NCI-H82 (cell line): ENCODE results near the gene FRMD4A.
"Not testable (repeated sequence)": the region's sequence is repeated elsewhere in the genome, so short reads cannot be mapped to it uniquely, and the experiment has no call there.

ENCODE experiments used
- DNase-seq: peaks from one replicate; lab custom pipeline; 2025; lab: John Stamatoyannopoulos, UW

FRMD4A gene

DNA sequence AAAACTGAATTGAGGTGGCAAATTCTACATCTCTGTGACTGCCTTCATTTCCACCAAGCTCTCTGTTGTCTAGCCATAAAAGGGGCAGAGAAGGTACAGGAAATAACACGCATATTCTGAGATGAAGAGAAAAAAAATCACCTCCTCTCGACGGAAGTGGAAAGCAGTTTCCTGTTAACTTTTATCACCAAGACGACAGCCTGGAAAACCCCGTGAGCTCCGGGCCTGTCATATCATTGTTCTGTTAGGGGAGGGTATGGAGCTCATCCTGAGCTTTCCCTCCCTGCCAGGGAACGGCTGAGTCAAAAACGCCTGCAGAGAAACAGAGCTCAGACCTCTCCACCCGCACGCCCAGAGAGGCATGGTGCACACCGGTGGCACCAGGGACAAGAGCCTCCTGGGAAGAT is 543.7 kb downstream of the FRMD4A start:
- DNase-seq: no peak

DNA sequence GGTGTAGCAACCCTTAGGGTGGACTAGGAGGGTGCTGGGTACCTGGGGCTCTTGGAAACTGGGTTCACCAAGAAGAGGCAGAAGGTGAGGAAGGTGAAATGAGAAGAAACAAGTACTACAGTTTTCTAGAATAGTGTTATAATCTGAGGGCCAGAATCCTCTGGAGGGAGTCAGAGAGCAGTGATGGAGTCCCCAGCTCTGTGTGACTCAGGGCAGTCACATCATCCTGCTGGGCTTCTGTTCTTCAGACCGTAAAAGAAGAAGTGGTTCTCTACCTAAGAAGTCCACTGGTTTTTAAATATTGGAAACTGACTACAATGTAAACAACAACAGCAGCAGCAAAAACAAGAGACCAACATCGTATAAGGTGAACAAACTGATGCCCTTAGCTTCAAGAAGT is 546.7 kb downstream of the FRMD4A start:
- DNase-seq: peak; percentile 26

DNA sequence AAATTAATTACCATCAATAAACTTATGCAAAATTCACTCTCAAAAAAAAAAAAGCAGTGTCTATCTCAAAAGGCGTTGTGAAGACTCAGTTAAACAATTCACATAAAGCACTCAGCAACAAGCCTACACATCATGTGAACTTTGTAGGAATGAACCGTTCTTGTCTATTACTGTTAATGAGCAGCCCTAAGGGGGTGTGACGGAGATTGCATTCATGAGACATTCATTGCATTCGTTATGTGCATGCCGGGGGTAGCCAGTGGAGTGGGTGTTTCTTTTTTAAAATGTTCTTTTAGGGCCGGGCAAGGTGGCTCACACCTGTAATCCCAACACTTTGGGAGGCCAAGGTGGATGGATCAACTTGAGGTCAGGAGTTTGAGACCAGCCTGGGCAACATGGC is 551.0 kb downstream of the FRMD4A start:
- DNase-seq: no peak

DNA sequence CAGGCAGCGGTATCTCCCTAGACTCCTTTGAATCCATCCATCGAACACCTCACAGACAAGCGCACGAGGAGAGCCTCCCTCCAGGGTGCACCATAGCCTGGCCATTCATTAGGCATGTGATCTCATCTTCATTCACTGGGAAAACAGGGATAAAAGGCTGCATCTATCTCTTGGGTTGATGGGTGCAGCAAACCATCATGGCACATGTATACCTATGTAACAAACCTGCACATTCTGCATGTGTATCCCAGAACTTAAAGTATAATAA is 552.1 kb downstream of the FRMD4A start:
- not testable (repeated sequence) for DNase-seq

DNA sequence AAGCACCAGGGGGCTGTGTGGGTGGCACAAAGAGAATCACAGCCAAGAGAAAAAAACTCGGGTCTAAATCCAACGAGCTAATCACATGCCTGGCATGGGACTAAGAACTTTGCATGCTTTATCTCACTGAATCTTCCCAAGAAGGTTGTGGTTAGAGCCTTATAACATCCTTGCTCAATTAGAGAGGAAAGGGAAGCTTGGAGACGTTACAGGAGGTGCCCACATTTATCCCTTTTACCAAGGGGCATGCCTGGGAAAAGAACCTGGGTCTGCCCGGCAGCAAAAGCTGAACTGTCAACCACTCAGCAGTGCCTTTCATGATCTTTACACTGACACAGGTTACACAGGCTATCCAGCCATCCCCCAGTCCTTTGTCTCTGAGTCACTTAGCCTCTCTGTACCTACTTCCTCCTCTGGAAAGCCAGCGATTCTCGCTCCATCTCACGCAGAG is 553.8 kb downstream of the FRMD4A start:
- no peak for DNase-seq

DNA sequence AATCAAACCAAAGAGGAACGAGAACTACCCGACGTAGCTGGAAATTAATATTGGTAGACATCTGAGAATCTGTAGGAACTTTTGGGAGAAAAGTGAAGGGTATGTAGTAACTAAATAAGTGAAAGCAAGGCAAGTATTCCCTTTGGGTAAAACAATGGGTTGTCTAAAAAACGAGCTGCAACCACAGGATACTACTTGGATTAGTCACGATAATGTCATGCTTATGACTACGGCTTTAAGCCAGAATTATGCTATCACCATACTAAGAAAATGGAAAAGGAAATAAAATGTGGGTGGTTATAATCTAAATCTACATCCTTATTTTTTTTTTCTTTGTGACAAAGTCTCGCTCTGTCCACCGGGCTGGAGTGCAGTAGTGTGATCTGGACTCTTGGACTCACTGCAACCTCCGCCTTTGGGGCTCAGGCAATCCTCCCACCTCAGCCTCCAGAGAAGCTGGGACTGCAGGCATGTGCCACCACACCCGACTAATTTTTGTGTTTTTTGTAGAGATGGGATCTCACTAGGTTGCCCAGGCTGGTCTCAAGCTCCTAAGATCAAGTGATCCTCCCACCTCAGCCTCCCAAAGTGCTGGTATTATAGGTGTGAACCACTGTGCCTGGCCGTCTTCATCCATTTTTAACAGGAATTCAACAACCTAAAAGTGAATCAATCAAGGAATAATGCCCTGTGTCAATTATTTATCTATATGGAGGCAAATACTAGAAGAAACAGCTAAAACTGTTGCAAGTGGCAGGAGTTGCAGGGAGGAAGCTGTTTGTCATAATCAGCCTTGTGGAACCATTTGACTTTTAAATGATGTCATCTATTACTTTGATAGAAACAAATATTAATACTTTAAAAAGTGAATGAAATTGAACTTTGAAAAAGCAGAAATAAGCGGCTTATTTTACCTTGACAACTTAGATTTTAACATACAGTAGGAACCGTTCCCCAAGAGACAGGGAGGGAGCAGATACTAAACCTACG is 554.6 kb downstream of the FRMD4A start:
- DNase-seq: no peak

DNA sequence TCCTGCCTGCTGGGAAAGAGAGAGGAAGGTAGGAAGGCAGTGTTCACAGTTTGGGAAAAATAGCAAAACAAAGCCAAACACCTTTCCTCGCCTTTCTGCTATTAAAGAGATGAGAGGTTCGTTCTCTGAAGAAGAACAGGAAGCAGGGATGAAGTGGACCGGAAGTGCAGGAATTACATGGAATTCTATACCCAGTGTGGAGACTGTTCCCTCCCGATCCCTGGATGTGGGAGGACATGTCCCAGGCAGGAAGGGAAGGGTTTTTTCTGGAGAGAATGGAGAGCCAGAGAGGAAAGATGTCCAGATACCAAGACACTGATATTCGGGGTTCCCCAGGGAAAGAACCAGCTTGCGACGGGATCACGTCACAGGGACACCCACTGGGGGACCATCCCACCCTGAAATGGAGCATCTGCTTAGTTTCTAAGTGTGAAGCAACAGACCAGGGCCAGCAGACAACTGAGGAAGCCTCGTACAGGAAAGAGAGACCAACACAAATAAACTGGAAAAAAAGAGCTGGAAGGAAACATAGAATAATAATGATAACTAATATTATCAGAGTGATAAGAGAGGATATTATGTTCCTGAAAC is 556.3 kb downstream of the FRMD4A start:
- DNase-seq: no peak

DNA sequence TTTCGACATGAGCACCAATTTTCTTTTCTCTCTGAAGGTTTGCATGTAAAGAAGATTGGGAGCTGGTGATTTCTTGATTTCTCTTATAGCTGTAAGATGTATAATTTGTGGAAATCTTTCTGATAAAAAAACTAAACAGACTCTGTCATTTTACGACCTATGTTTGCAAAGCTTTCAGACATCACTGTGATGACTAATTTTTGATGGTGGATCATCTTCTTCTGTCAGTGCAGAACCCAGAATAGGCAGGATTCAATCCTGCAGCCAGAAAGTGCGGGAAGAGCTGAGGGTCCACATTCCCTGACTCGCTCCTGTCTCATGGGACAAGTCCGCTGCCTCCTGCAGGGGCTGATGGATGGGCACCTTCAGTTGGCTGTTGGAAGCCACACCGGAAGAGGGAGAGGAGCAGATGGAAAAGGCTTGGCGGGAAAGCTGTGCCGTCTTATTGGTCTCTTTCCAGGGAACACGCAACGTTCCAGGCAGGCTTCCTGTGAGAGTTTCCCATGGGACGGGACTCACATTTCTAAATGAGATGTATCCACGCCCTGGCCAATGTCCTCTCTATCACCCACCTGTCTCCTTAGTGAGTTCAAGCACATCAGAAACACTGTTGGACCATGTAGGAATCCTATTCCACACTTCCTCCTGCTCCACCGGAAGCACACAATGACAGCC is 557.1 kb downstream of the FRMD4A start:
- no peak for DNase-seq

DNA sequence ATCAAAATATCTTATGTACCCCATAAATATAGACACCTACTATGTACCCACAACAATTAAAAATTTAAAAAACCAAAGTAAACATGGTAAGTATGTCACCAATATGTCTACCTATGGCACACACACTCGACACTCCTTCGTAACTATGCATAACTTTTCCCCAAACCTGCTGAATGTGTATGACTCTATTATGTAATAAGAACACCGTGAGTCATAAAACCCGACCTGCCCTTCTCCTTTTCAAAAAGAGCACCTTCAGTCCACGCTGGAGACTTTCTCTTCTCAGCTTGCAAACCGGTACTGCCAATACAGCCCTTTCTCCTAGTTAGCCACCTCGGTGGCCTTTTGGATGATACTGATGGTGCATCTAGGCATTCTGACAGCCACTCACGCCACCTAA is 557.7 kb downstream of the FRMD4A start:
- no peak for DNase-seq

DNA sequence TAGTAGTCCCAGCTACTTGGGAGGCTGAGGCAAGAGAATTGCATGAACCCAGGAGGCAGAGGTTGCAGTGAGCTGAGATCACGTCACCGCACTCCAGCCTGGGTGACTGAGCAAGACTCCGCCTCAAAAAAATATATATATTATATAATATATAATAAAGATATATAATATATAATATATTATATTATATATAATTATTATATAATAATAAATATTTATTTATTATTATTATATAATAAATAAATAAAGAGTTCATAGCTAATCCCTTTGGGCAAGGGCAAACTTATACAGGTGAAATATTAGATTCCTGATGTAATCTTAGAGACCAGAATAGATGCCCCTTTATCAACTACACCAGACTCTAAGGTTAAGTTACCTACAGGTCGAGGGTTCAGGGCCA is 558.7 kb downstream of the FRMD4A start:
- DNase-seq: no peak

DNA sequence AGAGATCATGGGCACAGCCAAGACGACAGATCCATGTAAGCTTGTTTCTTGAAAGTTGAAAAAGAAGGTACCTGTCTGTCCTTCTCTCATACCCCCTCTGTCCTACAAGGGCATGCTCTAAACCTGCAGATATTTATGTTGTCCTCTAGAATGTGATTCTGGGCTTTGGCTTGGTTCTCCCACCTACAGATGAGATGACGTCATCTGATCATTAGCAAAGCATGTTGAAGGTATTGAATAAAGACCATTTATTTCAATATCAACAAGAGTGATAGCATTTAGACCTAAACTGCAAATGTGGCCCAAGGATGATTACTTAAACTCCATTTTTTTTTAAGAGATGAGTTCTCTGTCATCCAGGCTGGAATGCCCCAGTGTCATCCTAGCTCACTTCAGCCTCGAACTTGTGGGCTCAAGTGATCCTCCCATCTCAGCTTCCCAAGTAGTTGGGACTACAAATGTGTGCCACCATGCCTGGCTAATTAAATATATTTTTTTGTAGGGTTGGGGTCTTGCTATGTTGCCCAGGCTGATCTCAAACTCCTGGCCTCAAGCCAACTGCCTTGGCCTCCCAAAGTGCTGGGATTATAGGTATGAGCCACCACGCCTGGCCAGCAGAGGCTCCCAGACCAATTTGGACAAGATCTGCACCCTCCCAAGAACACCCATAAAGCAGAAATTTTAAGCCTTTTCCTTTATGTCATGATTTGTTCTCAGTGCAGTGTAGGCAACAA is 559.8 kb downstream of the FRMD4A start:
- no peak for DNase-seq

DNA sequence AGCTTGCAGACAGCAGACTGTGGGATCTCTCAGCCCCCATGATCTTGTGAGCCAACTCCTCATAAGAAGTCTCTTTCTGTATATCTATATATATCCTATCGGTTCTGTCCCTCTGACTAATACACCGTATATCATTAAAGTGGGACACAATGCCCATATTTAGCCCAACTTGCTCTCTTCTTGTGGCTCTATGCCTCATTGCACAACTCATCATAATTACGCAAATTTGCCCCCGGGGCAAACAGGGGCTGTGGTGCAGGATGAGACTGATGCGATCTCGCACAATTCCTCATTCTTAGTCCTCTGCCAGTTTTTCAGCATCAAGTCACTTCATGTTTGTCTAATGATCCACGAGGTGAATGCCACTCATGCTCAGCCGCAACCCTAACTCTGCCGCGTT is 560.8 kb downstream of the FRMD4A start:
- no peak for DNase-seq

DNA sequence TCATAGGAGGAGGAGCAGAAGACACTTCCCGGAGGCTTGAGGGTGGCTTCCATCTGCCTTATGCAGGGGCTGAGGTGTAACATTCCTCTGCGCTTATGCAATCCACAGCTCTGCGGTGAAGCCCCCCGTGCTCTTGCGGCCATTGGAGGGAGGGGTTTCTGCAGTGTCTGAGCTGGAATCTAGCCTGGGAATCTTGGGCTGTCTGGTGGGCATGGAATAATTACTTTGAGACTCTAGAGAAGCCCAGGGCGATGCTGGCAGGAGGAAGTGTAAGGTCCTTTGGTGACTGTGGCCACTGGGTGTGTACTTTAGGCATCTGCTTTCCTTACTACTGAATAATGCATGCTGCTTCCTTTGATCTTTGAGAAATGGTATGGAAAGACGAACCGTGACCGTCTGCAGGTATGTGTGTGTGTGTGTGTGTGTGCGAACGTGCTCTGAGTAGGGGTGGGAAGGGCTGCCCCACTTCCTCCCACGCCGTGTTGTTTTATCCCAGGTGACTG is 563.0 kb downstream of the FRMD4A start:
- no peak for DNase-seq

DNA sequence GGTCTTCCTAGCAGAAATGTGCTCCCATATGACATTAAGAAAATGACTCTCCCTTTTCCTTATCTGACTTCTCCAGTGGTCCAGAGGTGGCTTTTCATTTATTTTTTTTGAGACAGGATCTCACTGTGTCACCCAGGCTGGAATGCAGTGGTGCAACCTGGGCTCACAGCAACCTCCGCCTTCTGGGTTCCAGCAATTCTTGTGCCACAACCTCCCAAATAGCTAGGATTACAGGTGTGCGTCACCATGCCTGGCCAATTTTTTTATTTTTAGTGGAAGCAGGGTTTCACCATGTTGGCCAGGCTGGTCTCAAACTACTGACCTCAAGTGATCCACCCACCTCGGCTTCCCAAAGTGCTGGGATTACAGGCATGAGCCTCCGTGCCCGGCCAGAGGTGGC is 563.6 kb downstream of the FRMD4A start:
- not testable (repeated sequence) for DNase-seq

DNA sequence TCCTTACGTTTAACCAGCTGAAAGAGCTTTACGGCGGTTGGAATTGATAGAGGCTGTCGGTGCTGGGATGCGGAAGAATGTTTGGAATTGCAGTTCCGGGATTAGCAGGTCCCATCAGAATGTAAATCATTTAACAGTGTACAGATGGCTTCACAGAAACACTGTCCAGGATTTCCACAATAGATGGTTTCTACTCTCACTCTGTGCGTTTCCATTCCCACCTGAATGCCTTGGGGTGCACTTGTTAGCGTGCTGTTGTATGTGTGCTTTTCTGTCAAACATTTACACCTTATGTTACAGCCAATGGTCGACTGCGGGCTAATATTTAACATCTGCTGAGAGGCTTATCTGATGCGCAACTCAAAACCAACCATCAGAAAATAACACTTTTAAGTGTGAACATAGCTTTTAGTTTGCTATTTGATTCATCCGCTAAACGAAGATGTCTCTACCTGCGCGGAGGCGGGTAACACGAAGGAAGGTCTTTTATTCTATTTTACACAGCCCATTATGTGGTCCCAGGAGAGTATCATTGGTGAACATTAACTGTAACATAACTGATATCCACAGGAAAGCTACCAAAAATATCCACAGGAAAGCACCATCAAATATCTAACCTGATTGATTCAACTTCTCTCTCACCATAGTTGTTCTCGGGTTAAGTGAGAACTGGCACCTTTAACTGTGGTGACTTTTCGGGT is 564.9 kb downstream of the FRMD4A start:
- DNase-seq: no peak

DNA sequence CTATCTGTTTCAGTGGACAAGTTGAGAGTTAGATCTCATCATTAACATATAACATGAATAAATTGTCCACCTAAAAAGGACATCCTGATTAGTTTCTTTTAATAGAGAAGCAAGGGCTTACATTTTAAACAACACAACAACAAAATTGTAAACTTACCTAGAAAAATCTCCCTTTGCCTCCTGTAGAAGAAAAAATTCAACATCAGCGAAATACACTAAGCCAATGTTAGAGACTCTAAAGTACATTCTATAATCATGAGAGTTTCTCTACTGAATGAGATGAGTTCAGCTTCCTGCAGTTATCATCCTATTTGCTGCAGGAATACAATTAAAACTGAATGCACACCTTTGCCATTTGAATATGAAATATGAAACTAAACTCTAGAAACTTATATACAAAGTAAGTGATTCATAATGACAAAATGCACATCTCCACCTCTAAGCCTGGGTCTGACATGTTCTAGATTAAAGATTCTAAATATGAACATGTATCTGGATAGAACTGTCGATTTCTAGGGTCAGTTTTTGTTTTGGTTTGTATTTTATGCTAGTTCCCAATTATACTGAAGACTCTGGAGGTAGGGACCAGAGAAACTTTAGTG is 569.1 kb downstream of the FRMD4A start:
- DNase-seq: no peak

DNA sequence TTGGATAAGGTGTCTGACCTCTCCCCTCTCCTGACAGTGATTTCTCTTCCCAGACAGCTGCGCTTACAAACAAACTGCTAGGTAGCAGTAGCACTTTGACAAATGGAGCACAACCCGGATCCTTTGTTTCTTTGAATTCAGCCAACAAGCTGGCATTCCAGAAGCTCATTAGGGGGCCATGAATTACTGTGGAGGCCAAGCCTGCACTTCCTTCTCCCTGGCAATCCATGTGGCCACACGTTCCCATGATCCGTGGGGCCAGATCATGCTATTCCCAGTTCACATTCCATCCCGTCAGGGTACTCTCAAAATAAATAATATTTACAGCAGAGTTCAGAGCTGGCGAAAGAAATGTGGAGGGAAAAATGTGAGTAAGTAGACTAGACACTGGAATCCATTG is 571.6 kb downstream of the FRMD4A start:
- DNase-seq: peak; percentile 71

DNA sequence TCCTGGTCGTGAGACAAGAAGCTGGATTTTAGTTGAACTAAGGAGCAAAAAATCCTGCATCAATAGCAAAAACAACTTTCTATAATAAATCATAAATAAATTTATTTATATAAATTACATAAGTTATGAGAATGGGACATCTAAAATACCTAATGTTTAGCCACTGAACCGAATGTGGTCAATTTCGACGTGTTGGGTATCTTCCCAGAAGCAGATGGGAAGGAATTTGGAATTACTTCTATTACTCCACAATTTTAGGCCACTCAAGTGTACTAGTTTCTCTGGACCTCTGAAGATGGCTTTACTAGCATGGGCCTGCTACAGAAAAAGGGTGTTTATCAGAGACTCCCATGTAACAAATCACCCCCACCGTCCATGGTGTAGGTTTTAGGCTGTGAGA is 572.0 kb downstream of the FRMD4A start:
- DNase-seq: no peak

DNA sequence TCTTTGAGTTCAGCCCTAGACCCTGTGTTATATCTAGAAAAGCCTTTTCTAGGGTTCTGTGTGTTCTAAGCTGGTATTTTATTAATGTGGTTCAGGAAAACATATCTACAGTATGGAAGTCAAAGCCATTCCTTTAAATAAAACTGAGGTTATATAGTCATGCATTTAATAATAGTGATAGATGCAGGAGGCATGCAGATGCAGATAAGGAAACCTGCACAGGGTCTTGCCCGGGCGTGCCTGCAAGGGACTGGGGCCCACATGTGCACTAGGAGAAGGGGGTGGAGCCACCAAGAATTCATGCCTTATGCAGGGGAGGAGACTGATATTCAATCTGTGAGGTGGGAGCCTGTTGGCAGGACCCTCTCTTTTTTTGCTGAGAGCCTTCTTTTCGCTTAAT is 572.4 kb downstream of the FRMD4A start:
- peak; percentile 47 for DNase-seq

DNA sequence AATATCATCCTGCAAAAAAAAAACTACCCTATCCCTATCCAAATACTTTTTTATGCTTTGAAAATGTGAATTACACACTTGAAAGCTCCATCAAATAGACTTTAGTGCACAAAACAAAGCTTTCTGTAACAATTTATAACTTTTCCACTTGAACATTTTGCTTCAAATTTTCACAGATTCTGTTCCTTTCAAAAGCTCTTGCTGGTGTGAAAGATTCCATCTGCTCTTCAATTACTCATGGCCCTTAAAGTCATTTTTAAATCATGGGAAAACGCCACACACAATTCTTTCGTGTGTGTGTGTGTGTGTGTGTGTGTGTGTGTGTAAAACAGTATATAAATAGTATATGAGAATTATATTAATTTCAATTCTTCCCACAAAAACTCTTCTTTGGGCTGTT is 576.4 kb downstream of the FRMD4A start:
- DNase-seq: no peak

DNA sequence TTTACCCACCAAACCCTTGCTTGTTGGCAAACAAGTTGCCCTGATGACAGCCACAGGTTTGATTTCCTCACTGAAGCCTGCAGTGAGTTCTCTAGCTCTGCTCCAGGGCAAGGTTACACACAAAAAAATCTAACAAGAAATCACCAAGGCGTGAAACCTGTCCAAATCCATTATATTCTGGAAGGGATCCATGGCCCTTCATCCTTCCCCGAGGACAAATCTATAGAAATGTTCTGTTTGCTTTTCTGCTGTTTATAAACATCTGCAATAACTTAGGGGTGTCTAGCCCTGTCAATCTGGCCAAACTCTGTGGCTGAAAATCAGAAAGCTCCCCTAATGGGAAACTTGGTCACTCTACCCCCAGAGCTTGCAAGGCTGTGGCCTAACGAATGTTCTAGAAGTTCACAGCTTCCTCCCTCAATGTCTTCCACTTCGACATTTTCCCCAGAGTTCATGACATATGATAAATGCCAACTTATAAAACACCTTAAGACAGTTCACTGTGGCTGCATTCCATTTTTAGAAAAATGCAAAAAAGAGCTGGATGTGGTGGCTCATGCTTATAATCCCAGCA is 579.4 kb downstream of the FRMD4A start:
- DNase-seq: no peak
